Choroid plexus epithelial cell (primary cell): ENCODE results near the gene CTNNA3.

Experiments used
- DNase-seq: peaks from one replicate; pipeline ENCODE4 v3.0.0-alpha.2; 2010; ENCODE audit warnings: low read depth
- H3K4me3 ChIP-seq: 2 replicates; pipeline ENCODE4 v1.5.1; 2011; ENCODE audit warnings: low read depth, mild to moderate bottlenecking, control low read depth, low read length, moderate library complexity
- TF ChIP-seq, protein P1 (sequence below): conservative IDR thresholded peaks from 2 replicates; pipeline ENCODE4 v1.5.1; 2011; ENCODE audit warnings: low read depth, mild to moderate bottlenecking, control low read depth, inconsistent platforms, low read length, moderate library complexity

CTNNA3 gene

DNA sequence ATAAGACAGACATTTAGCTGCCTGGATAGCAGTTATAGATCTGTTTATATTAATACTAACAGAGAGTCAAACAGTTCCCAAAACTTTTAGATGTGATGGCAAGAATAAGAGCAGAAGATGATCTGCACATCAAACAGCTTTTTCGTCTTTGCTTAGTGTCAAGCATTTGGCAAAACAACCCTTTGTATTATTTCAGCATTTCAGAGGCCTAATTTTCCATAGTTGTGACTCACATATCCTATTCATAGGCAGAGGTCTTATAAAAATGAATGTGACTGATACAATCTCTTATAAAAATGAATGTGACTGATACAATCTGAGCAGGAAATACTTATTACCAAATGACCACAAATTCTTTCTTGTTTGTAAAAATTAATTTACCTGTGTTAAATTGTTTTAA lies 699.0 kb downstream of the CTNNA3 start:
- no peak for DNase-seq
- H3K4me3 ChIP-seq, result no peak overlapping the region
- TF ChIP-seq, protein P1, sequence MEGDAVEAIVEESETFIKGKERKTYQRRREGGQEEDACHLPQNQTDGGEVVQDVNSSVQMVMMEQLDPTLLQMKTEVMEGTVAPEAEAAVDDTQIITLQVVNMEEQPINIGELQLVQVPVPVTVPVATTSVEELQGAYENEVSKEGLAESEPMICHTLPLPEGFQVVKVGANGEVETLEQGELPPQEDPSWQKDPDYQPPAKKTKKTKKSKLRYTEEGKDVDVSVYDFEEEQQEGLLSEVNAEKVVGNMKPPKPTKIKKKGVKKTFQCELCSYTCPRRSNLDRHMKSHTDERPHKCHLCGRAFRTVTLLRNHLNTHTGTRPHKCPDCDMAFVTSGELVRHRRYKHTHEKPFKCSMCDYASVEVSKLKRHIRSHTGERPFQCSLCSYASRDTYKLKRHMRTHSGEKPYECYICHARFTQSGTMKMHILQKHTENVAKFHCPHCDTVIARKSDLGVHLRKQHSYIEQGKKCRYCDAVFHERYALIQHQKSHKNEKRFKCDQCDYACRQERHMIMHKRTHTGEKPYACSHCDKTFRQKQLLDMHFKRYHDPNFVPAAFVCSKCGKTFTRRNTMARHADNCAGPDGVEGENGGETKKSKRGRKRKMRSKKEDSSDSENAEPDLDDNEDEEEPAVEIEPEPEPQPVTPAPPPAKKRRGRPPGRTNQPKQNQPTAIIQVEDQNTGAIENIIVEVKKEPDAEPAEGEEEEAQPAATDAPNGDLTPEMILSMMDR, result no peak

DNA sequence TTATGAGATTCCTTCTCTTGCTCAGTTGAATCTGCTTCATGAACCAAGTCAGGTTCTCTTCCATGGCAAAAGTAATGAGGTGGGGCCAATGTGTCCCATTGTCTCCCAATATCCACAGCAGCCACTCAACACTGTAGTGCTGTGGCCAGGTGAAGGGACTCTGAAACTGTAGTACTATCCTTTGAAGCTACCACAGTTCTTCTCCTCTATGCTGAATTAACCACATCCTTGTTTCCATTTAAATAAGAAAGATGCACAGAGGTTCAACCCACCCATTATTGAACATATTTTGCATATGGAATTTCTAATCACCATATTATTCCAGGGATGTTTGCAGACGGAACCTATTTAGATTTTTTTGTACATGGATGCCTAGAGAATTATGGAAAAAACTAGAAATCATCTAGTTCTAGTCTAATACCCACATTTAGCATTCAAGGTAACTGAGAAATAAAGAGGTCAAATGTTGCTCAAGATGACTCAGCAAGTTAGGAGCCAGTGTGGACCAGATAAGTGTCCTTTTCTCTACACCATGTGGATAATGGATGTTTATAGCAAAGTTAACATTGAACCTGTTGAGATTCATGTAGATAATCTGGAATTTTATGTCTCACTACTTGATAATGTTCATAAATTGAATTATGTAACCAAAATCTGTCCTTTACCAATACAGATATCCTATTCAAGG lies 705.7 kb downstream of the CTNNA3 start:
- H3K4me3 ChIP-seq, result no peak overlapping the region
- DNase-seq, result no peak
- TF ChIP-seq, protein P1, result no peak

DNA sequence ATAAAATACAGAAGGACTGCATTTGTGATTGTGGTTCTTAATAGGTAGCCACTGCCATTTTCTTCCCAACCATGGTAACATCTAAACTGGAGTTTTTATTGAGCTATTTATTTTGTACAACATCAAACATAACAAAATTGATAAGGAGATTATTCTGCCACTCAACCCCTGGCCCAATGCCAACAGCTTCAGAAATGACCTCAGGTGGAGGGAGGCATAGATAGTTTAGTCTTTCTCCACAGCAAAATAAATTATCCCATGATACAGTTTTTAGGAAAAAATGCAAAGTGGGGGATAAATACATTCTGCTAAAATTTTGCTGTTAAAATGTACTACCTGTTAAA lies 712.5 kb downstream of the CTNNA3 start:
- no peak overlapping the region for H3K4me3 ChIP-seq
- TF ChIP-seq, protein P1, result no peak

DNA sequence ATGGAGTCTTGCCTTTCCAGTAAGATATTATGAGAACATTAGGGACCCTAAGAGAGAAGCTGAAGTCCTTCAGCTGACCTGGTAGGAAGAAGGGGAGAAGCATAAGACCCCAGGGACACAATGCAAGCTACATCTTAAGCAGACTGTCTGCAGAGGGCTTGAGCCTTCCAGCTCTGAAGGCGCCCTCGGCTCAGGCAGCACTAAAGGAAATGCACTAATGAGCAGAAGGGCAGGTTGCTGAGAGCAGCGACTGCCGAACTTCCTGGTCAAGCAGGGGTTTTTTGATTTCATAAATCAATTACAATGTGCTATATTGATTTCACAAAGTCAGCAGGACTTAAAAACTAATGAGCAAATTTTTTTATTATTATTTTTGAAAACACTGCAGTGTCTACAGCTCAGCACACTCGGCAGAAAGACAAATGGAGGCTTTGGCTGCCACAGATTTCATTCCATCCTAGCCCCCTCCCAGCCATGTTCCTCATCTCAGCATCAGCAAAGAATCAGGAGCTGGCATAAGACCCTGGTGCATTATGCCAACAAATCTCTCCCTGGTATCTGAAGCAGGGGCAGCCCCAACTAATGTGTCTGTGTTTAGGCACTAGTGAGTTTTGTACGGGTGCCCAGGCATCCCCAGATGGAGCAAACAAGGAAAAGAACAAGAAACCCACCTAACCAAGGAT lies 713.1 kb downstream of the CTNNA3 start:
- no peak overlapping the region for H3K4me3 ChIP-seq

More for the DNA sequence above, 712.5 kb downstream of the CTNNA3 start:
- no peak for DNase-seq

DNA sequence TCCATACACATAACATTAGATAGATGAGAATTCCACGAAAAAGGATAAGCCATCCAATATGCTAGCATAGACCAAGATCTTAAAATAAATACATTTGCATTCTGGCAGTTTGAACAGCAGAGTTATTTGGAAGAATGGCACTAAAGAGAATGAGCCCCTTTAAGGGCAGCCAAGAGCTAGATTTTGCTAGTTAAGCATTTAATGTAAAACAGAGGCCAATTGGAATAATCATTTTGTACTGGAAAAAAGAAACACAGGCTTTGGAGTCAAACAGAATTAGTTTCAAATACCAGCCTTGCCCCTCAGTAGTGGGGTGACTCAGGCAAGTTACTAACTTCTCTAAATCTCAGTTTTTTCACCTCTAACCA lies 714.0 kb downstream of the CTNNA3 start:
- TF ChIP-seq, protein P1, result no peak
- DNase-seq, result no peak
- no peak overlapping the region for H3K4me3 ChIP-seq

More for the DNA sequence above, 713.1 kb downstream of the CTNNA3 start:
- DNase-seq, result no peak
- TF ChIP-seq, protein P1, result no peak

DNA sequence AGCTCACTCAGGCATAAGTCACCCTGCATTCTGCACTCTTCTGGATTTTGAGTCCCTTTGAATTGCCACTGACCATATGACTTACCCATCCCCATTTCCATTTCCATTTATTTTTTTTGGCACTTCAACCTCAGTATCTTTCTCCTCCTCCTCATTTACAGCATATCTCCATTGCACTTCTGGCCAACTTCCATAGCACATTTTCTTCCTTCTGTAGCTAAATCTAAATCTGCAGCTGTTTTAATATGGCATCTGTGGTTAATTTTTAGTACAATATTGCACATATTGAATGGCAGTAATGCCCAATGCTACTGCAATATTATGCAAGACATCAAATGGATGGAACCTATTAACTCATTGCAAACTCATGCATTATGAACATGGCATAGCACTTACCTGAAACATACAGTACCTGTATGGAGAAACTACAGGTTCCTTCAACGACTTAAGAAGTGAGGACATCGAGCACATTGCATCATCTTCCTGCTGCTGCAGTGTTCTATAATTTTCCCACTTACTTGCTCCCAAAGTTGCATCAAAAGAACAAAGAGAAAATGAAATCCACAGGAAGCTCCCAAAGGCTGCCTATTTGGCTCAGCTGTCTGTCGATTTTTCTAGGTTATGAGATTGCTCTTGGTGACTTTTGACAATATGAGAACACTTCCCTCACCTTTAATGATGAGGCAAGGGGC lies 714.5 kb downstream of the CTNNA3 start:
- no peak for DNase-seq
- TF ChIP-seq, protein P1, result no peak

More for the DNA sequence above, 714.5 kb downstream of the CTNNA3 start:
- H3K4me3 ChIP-seq, result no peak overlapping the region
